Measurements from ENCODE around the gene STBD1. TPM values are rescaled to one million over a fixed set of nuclear protein-coding genes. Genes with fewer than 3 reads are reported as not detected.
A peak's percentile ranks its signal among the peaks of the same experiment; 100 is the strongest.

STBD1 gene
- total and polyA plus RNA-seq, 4 donors, result 0.94 to 3.2 (median 1.9) TPM

- H3K9me3 ChIP-seq (ENCODE audit: control insufficient read depth, insufficient read depth, low read length), result no peaks in the 10 kb centered on the region
- no peaks in the 10 kb centered on the region for H3K27me3 ChIP-seq (ENCODE audit: control insufficient read depth, insufficient read depth, low read length)
- no peak overlapping the region for H3K4me3 ChIP-seq (ENCODE audit: low read depth, low read length)
- H3K4me1 ChIP-seq (ENCODE audit: control insufficient read depth, insufficient read depth, low read length), result peaks cover 1% of the 10 kb centered on the region
- no peak overlapping the region for H3K27ac ChIP-seq (ENCODE audit: low read depth, low read length)
- H3K36me3 ChIP-seq (ENCODE audit: control insufficient read depth, insufficient read depth, low read length), result no peaks in the 10 kb centered on the region
- WGBS (ENCODE audit: insufficient coverage), result no CpG with 5 or more reads among the region's 2 CpGs
- DNase-seq (ENCODE audit: low read depth in 4 of 6, low spot score in 6 of 6), result no peak
Observed at GRCh38 chr4:76313547-76313946, 7.0 kb downstream of the STBD1 start.

DNA sequence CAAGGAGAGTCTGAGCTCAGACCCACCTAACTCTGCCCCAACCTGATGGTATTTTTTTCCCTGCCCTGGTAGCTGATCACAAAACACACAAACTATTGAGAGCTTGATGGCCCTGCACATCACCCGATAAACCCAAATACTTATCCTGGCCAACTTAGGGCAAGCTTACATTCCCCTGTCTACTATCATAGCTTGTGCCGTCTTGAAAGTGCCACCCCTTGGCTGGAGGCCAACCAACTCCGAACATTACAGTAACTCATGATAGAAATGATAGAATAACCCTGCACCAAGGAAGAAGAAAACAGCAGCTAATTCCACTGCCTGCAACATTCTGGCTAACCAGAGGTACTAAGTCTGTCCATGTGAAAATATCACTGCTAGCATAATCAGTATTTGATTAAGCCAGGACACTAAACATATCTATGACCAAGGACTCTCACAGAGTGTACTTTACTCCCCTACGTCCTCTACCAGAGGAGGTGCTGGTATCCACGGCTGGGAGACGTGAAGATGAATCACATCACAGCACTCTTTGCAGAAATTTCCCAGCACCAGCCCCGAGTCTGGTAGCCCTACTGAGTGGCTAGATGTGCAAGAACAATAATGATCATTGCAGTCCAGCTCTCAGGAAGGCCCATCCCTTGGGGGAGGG is 8.9 kb downstream of the STBD1 start:
- Histone ChIP-seq H3K36me3 (ENCODE audit: control insufficient read depth, insufficient read depth, low read length) (no peaks in the 10 kb centered on the region), H3K4me3 (ENCODE audit: low read depth, low read length) (no peak overlapping the region), H3K27me3 (ENCODE audit: control insufficient read depth, insufficient read depth, low read length) (no peaks in the 10 kb centered on the region), H3K27ac (ENCODE audit: low read depth, low read length) (no peak overlapping the region), H3K9me3 (ENCODE audit: control insufficient read depth, insufficient read depth, low read length) (no peaks in the 10 kb centered on the region), H3K4me1 (ENCODE audit: control insufficient read depth, insufficient read depth, low read length) (no peaks in the 10 kb centered on the region)
- WGBS (ENCODE audit: insufficient coverage), result 93% methylated on average over 3 of the region's 7 CpGs
- DNase-seq (ENCODE audit: low read depth in 4 of 6, low spot score in 6 of 6), result no peak

DNA sequence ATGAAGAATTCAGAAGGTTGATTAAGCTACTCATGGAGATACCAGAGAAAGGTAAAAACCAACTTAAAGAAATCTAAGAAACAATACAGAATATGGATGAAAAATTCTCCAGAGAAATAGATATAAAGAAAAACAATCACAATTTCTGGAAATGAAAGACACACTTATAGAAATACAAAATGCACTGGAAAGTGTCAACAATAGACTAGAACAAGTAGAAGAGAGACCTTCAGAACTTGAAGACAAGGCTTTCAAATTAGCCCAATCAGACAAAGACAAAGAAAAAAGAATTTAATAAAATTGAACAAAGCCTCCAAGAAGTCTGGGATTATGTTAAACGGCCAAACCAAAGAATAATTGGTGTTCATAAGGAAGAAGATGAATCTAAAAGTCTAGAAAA is 9.6 kb downstream of the STBD1 start:
- Histone ChIP-seq H3K4me1 (ENCODE audit: control insufficient read depth, insufficient read depth, low read length) (no peaks in the 10 kb centered on the region), H3K4me3 (ENCODE audit: low read depth, low read length) (no peak overlapping the region), H3K27ac (ENCODE audit: low read depth, low read length) (no peak overlapping the region), H3K36me3 (ENCODE audit: control insufficient read depth, insufficient read depth, low read length) (no peaks in the 10 kb centered on the region), H3K27me3 (ENCODE audit: control insufficient read depth, insufficient read depth, low read length) (no peaks in the 10 kb centered on the region), H3K9me3 (ENCODE audit: control insufficient read depth, insufficient read depth, low read length) (no peaks in the 10 kb centered on the region)
- DNase-seq (ENCODE audit: low read depth in 4 of 6, low spot score in 6 of 6), result no peak
- no CpG with 5 or more reads among the region's 1 CpG for WGBS (ENCODE audit: insufficient coverage)

DNA sequence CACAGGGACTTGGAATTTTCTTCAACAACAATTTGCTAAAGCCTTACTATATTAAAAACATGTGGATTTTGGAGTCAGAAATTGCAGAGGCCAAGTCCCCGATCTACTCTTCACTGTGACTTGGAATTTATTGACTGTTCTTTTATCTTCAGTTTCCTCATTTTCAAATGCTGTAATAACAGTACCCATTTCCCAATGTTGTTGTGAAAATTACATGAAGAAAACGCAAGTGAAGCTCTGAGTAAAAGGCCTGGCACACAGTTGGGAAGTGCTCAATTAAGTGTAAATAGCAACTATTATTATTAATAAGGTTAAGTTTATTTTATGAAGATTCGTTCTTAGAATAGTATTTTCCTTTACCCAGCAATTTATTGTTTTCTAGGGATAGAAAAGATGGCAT is 15.7 kb downstream of the STBD1 start:
- Histone ChIP-seq H3K4me3 (ENCODE audit: low read depth, low read length) (no peak overlapping the region), H3K27ac (ENCODE audit: low read depth, low read length) (no peak overlapping the region), H3K27me3 (ENCODE audit: control insufficient read depth, insufficient read depth, low read length) (no peaks in the 10 kb centered on the region), H3K9me3 (ENCODE audit: control insufficient read depth, insufficient read depth, low read length) (peaks cover 3% of the 10 kb centered on the region), H3K36me3 (ENCODE audit: control insufficient read depth, insufficient read depth, low read length) (no peaks in the 10 kb centered on the region), H3K4me1 (ENCODE audit: control insufficient read depth, insufficient read depth, low read length) (no peaks in the 10 kb centered on the region)
- DNase-seq (ENCODE audit: low read depth in 4 of 6, low spot score in 6 of 6), result no peak
- WGBS (ENCODE audit: insufficient coverage), result no CpG with 5 or more reads among the region's 3 CpGs

DNA sequence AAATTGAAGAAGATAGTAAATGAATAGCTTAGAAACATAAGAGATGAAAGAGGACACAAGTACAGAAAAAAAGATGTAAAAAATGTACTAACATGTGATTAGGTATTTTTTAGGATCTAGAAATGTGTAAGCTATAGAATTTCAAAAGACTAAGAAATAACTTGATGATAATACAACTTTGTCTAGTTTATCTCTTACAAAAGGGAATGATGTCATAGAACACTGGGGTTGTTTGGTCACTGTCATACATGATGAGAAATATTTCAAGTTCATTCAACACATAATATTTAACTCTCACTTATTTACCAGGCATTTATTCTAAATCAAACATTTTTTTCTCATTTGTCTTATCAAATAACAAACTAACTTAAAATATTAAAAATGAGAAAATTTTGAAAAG is 18.5 kb downstream of the STBD1 start:
- no peaks in the 10 kb centered on the region for H3K4me1 ChIP-seq (ENCODE audit: control insufficient read depth, insufficient read depth, low read length)
- no peak for DNase-seq (ENCODE audit: low read depth in 4 of 6, low spot score in 6 of 6)
- H3K9me3 ChIP-seq (ENCODE audit: control insufficient read depth, insufficient read depth, low read length), result peaks cover 3% of the 10 kb centered on the region
- no peaks in the 10 kb centered on the region for H3K27me3 ChIP-seq (ENCODE audit: control insufficient read depth, insufficient read depth, low read length)
- no peak overlapping the region for H3K27ac ChIP-seq (ENCODE audit: low read depth, low read length)
- no peaks in the 10 kb centered on the region for H3K36me3 ChIP-seq (ENCODE audit: control insufficient read depth, insufficient read depth, low read length)
- H3K4me3 ChIP-seq (ENCODE audit: low read depth, low read length), result no peak overlapping the region

- Histone ChIP-seq H3K9me3 (ENCODE audit: control insufficient read depth, insufficient read depth, low read length) (peaks cover 3% of the 10 kb centered on the region), H3K4me1 (ENCODE audit: control insufficient read depth, insufficient read depth, low read length) (no peaks in the 10 kb centered on the region), H3K4me3 (ENCODE audit: low read depth, low read length) (no peak overlapping the region), H3K36me3 (ENCODE audit: control insufficient read depth, insufficient read depth, low read length) (no peaks in the 10 kb centered on the region), H3K27me3 (ENCODE audit: control insufficient read depth, insufficient read depth, low read length) (no peaks in the 10 kb centered on the region), H3K27ac (ENCODE audit: low read depth, low read length) (no peak overlapping the region)
- no peak for DNase-seq (ENCODE audit: low read depth in 4 of 6, low spot score in 6 of 6)
Observed at GRCh38 chr4:76326515-76326914, 20.0 kb downstream of the STBD1 start.

- WGBS (ENCODE audit: insufficient coverage), result no CpG with 5 or more reads among the region's 3 CpGs
- no peaks in the 10 kb centered on the region for H3K27me3 ChIP-seq (ENCODE audit: control insufficient read depth, insufficient read depth, low read length)
- no peaks in the 10 kb centered on the region for H3K36me3 ChIP-seq (ENCODE audit: control insufficient read depth, insufficient read depth, low read length)
- no peaks in the 10 kb centered on the region for H3K9me3 ChIP-seq (ENCODE audit: control insufficient read depth, insufficient read depth, low read length)
- no peak overlapping the region for H3K27ac ChIP-seq (ENCODE audit: low read depth, low read length)
- no peak for DNase-seq (ENCODE audit: low read depth in 4 of 6, low spot score in 6 of 6)
- H3K4me3 ChIP-seq (ENCODE audit: low read depth, low read length), result no peak overlapping the region
- H3K4me1 ChIP-seq (ENCODE audit: control insufficient read depth, insufficient read depth, low read length), result peaks cover 2% of the 10 kb centered on the region
Observed at GRCh38 chr4:76334885-76335284, 28.4 kb downstream of the STBD1 start.

DNA sequence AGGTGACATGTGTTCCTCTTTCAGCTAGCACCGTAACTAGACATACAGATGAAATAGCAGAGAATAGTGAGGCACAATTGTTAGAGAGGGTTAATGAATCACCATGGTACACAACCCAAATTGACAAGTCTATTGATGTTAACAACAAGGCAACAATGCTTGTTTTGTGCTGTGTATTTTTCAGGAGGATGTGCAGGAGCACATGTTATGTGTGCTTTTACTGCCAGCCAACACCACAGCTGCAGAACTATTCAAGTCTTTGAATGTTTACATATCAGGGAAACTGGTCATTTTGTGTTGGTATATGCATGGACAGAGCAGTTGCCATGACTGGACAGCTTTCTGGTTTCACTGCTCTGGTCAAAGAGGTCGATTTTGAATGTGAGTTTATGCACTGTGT is 32.8 kb downstream of the STBD1 start:
- no peaks in the 10 kb centered on the region for H3K27me3 ChIP-seq (ENCODE audit: control insufficient read depth, insufficient read depth, low read length)

GRCh38 chr4:76341063-76341462 is 34.5 kb downstream of the STBD1 start:
- H3K9me3 ChIP-seq (ENCODE audit: control insufficient read depth, insufficient read depth, low read length), result no peaks in the 10 kb centered on the region

More for the DNA sequence above, 32.8 kb downstream of the STBD1 start:
- no CpG with 5 or more reads among the region's 2 CpGs for WGBS (ENCODE audit: insufficient coverage)
- peaks cover 2% of the 10 kb centered on the region for H3K4me1 ChIP-seq (ENCODE audit: control insufficient read depth, insufficient read depth, low read length)
- no peak overlapping the region for H3K27ac ChIP-seq (ENCODE audit: low read depth, low read length)
- no peaks in the 10 kb centered on the region for H3K36me3 ChIP-seq (ENCODE audit: control insufficient read depth, insufficient read depth, low read length)
- no peak overlapping the region for H3K4me3 ChIP-seq (ENCODE audit: low read depth, low read length)
- no peaks in the 10 kb centered on the region for H3K9me3 ChIP-seq (ENCODE audit: control insufficient read depth, insufficient read depth, low read length)
- peak in 2 of 6 donors; percentile 2 to 21 for DNase-seq (ENCODE audit: low read depth in 4 of 6, low spot score in 6 of 6)

DNA sequence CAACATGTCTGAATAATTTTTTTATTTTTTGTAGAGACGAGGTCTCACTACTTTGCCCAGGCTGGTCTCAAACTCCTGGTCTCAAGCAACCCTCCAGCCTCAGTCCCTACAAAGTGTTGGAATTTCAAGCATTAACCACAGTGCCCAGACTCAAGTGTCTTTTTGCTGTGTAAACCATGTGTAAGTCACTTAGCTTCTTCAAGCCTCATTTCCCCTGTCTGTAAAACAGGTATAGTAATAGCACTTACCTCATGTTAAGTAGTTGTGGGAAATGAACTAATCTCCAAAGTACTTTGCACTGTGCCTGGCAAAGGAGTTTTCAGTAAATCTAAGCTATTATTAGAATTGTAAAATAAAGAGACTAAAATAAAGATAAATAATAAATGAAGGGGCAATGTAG is 35.7 kb downstream of the STBD1 start:
- no peaks in the 10 kb centered on the region for H3K27me3 ChIP-seq (ENCODE audit: control insufficient read depth, insufficient read depth, low read length)
- H3K36me3 ChIP-seq (ENCODE audit: control insufficient read depth, insufficient read depth, low read length), result no peaks in the 10 kb centered on the region
- no CpG with 5 or more reads among the region's 1 CpG for WGBS (ENCODE audit: insufficient coverage)
- no peak overlapping the region for H3K27ac ChIP-seq (ENCODE audit: low read depth, low read length)
- no peak for DNase-seq (ENCODE audit: low read depth in 4 of 6, low spot score in 6 of 6)
- no peaks in the 10 kb centered on the region for H3K9me3 ChIP-seq (ENCODE audit: control insufficient read depth, insufficient read depth, low read length)
- H3K4me1 ChIP-seq (ENCODE audit: control insufficient read depth, insufficient read depth, low read length), result peaks cover 2% of the 10 kb centered on the region
- H3K4me3 ChIP-seq (ENCODE audit: low read depth, low read length), result no peak overlapping the region

More at GRCh38 chr4:76341063-76341462, 34.5 kb downstream of the STBD1 start:
- H3K36me3 ChIP-seq (ENCODE audit: control insufficient read depth, insufficient read depth, low read length), result no peaks in the 10 kb centered on the region
- no peak overlapping the region for H3K4me3 ChIP-seq (ENCODE audit: low read depth, low read length)
- peaks cover 2% of the 10 kb centered on the region for H3K4me1 ChIP-seq (ENCODE audit: control insufficient read depth, insufficient read depth, low read length)
- no peak overlapping the region for H3K27ac ChIP-seq (ENCODE audit: low read depth, low read length)
- H3K27me3 ChIP-seq (ENCODE audit: control insufficient read depth, insufficient read depth, low read length), result no peaks in the 10 kb centered on the region
- DNase-seq (ENCODE audit: low read depth in 4 of 6, low spot score in 6 of 6), result no peak

All from spinal cord (tissue), 10 donors.